Measurements from ENCODE around the gene RALGPS2. TPM values are rescaled to one million over a fixed set of nuclear protein-coding genes. Genes with fewer than 3 reads are reported as not detected.
A peak's percentile ranks its signal among the peaks of the same experiment; 100 is the strongest.

The RALGPS2 gene
- total and polyA plus RNA-seq, 2 of the 13 experiments (the other 11 are each of a cell fraction or from before 2014, with no cell fraction given): 15.6 to 36.0 TPM

DNA sequence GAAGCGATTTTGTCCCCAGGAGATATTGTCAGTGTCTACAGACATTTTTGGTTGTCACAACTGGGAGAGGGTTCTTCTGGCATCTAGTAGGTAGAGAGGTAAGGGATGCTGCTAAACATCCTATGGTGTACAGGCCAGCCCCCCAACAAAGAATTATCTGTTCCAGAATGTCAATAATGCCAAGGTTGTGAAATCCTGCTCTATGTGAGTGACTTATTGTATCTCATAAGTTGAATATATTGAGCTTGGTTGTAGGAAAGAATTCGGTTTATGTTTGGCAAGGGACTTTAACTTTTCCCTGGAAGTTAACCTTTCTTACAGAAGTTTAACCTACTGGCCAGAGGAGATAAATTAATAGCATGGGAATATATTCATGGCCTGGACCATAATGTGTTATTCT lies 198.5 kb downstream of the RALGPS2 start (continued):
- TF ChIP-seq FOXO1 (CRISPR knock-in tag; IDR thresholded peaks at IDR 0.05) (no peak; the same call in 1 of the 2 replicates), ZNF660 (CRISPR knock-in tag; IDR thresholded peaks at IDR 0.05; ENCODE audit: borderline replicate concordance, low read depth) (no peak), ZNF331 (CRISPR knock-in tag; IDR thresholded peaks at IDR 0.05) (peak; percentile 40; the same call in 1 of the 2 replicates), FOXA3 (CRISPR knock-in tag; IDR thresholded peaks at IDR 0.05) (peak; percentile 82), RXRB (CRISPR knock-in tag; IDR thresholded peaks at IDR 0.05; ENCODE audit: borderline replicate concordance) (peak; percentile 25; the same call in 1 of the 2 replicates), ZNF572 (CRISPR knock-in tag; IDR thresholded peaks at IDR 0.05) (no peak), ZNF337 (CRISPR knock-in tag; IDR thresholded peaks at IDR 0.05; ENCODE audit: borderline replicate concordance, low read depth) (no peak), RARG (CRISPR knock-in tag; IDR thresholded peaks at IDR 0.05; ENCODE audit: low read depth) (no peak), ASH2L (IDR thresholded peaks at IDR 0.05; ENCODE audit: insufficient read length, low read depth, low read length) (no peak), ARNT2 (CRISPR knock-in tag; IDR thresholded peaks at IDR 0.05; ENCODE audit: low read depth) (no peak), ZNF274 (CRISPR knock-in tag; IDR thresholded peaks at IDR 0.05) (no peak), MAFG (CRISPR knock-in tag; IDR thresholded peaks at IDR 0.05) (no peak), NRL (CRISPR knock-in tag; IDR thresholded peaks at IDR 0.05; ENCODE audit: borderline replicate concordance) (no peak), JUN (CRISPR knock-in tag; IDR thresholded peaks at IDR 0.05) (no peak), CREM (IDR thresholded peaks at IDR 0.05) (0 out of 2 replicates have a peak, but pooled peaks have one; percentile 30), CREM (CRISPR knock-in tag; IDR thresholded peaks at IDR 0.05) (no peak), PATZ1 (CRISPR knock-in tag; IDR thresholded peaks at IDR 0.05) (peak; percentile 92), SMAD3 (CRISPR knock-in tag; IDR thresholded peaks at IDR 0.05) (no peak), NR2F6 (IDR thresholded peaks at IDR 0.05) (0 out of 2 replicates have a peak, but pooled peaks have one; percentile 29), NR2F6 (CRISPR knock-in tag; IDR thresholded peaks at IDR 0.05) (peak; percentile 31; the same call in 1 of the 2 replicates), ZKSCAN1 (IDR thresholded peaks at IDR 0.05; ENCODE audit: low read length) (no peak), ZFP37 (CRISPR knock-in tag; IDR thresholded peaks at IDR 0.05; ENCODE audit: borderline replicate concordance) (no peak)
- TF ChIP-seq, protein P1, sequence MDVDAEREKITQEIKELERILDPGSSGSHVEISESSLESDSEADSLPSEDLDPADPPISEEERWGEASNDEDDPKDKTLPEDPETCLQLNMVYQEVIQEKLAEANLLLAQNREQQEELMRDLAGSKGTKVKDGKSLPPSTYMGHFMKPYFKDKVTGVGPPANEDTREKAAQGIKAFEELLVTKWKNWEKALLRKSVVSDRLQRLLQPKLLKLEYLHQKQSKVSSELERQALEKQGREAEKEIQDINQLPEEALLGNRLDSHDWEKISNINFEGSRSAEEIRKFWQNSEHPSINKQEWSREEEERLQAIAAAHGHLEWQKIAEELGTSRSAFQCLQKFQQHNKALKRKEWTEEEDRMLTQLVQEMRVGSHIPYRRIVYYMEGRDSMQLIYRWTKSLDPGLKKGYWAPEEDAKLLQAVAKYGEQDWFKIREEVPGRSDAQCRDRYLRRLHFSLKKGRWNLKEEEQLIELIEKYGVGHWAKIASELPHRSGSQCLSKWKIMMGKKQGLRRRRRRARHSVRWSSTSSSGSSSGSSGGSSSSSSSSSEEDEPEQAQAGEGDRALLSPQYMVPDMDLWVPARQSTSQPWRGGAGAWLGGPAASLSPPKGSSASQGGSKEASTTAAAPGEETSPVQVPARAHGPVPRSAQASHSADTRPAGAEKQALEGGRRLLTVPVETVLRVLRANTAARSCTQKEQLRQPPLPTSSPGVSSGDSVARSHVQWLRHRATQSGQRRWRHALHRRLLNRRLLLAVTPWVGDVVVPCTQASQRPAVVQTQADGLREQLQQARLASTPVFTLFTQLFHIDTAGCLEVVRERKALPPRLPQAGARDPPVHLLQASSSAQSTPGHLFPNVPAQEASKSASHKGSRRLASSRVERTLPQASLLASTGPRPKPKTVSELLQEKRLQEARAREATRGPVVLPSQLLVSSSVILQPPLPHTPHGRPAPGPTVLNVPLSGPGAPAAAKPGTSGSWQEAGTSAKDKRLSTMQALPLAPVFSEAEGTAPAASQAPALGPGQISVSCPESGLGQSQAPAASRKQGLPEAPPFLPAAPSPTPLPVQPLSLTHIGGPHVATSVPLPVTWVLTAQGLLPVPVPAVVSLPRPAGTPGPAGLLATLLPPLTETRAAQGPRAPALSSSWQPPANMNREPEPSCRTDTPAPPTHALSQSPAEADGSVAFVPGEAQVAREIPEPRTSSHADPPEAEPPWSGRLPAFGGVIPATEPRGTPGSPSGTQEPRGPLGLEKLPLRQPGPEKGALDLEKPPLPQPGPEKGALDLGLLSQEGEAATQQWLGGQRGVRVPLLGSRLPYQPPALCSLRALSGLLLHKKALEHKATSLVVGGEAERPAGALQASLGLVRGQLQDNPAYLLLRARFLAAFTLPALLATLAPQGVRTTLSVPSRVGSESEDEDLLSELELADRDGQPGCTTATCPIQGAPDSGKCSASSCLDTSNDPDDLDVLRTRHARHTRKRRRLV (CRISPR knock-in tag; IDR thresholded peaks at IDR 0.05): no peak
- TF ChIP-seq, protein P2, sequence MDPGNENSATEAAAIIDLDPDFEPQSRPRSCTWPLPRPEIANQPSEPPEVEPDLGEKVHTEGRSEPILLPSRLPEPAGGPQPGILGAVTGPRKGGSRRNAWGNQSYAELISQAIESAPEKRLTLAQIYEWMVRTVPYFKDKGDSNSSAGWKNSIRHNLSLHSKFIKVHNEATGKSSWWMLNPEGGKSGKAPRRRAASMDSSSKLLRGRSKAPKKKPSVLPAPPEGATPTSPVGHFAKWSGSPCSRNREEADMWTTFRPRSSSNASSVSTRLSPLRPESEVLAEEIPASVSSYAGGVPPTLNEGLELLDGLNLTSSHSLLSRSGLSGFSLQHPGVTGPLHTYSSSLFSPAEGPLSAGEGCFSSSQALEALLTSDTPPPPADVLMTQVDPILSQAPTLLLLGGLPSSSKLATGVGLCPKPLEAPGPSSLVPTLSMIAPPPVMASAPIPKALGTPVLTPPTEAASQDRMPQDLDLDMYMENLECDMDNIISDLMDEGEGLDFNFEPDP (CRISPR knock-in tag; conservative IDR thresholded peaks at IDR 0.05): no peak

All from HepG2 (cell line).